NCI-H2196 treated with DMSO at 0.1 percent for 48 hours (cell line): ENCODE data around the gene PRM3.

Experiments
- DNase-seq: peaks from one replicate; lab custom pipeline; 2025; ENCODE audit not compliant: unreplicated experiment; lab: John Stamatoyannopoulos, UW

PRM3 gene

DNA sequence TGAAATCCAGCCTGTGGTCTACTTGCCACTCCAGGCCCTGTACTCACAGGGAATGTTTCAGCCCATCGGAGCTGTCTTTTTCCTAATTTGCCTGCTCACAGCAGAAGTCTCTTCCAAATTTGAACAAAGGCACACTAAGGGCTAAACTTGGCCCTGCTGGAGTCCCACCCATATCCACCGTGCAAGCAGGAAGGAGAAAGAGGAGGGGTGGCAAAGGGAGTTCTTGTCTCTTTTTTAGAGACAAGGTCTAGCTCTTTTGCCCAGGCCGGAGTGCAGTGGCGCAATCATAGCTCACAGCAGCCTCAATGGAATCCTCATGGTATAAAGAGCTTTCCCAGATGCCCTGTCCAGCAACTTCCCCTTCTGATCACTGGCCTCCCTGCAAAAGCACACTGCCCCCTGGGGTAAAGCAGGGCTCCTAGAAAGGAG, 10.4 kb upstream of the PRM3 start:
- no peak for DNase-seq

DNA sequence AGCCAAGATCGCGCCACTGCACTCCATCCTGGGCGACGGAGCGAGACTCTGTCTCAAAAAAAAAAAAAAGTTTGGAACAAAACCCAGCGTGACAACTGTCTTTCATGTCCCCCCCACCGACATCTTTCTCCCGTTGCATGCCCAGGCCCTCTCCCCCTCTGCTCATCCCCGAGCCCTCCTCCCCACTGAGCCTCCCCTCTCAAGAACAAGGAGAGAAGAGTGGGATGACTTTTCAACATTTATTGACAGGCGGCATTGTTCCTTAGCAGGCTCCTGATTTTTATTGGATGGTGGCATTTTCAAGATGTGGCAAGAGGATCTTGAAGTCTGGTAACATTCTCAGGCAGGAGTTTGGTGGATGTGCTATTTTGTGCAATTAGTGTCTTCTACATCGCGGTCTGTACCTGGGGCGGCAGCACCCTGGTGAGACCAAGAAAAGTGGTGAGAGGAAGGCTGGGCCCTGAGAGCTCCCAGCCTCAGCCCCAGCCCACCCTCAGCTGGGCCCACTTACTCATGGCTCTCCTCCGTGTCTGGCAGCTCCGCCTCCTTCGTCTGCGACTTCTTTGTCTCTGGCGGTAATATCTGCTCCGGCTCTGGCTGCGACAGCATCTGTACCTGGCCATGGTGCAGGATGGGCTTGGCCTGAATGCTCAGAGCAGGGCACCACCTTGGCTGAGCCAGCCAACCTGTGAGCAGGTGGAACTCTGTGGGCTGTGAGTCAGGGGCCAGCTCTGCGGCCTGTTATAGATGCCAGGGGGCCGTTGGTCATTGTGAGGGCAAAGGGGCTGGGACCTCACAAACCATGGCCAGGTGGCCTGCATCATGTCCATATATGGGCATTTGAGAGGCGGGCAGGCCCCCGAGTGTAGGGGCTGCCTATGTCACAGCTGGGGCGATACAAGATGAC, 7.4 kb upstream of the PRM3 start, which contains the start of gene PRM1:
Gene PRM1, minus strand, starts transcription at position 715 of the 907 bp plus-strand sequence. Its CDS starts 92 bp downstream, at position 623.
- DNase-seq = no peak

DNA sequence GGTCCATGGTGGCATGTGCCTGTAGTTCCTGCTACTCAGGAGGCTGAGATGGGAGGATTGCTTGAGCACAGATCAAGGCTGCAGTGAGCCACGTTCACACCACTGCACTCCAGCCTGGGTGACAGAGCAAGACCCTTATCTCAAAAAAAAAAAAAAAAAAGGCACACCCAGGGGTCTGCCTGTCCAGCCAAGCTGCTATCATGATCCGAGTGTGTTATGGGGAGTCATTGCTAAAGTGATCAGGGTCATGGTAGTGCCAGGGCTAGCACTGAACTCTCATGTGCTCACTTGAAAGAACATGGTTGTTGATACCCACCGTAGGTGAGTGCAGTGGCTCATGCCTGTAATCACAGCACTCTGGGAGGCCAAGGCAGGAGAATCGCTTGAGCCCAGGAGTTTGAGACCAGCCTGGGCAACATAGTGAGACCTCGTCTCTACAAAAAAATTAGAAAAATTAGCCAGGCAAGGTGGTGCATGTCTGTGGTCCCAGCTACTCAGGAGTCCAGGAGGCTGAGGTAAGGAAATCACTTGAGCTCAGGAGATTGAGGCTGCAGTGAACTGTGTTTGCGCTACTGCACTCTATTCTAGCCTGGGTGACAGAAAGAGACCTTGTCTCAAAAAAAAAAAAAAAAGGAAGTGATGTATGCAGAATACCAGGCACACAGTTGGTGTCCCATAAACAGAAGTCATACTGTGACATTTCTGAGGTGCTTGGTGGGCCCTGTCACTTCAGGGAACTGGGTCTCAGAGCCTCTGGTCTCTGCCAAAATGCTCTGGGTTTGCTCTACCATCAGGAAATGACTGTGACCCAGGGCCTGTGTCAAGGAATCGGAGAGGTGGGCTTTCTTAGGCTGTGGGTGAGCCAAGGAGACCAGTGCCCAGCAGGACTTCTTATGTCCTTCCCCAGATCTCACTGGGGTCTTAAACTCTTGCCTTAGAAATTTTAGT, 5.5 kb upstream of the PRM3 start:
- no peak for DNase-seq

- no peak for DNase-seq
These were observed 4.3 kb upstream of the PRM3 start for GRCh38 chr16:11277607-11278337.

DNA sequence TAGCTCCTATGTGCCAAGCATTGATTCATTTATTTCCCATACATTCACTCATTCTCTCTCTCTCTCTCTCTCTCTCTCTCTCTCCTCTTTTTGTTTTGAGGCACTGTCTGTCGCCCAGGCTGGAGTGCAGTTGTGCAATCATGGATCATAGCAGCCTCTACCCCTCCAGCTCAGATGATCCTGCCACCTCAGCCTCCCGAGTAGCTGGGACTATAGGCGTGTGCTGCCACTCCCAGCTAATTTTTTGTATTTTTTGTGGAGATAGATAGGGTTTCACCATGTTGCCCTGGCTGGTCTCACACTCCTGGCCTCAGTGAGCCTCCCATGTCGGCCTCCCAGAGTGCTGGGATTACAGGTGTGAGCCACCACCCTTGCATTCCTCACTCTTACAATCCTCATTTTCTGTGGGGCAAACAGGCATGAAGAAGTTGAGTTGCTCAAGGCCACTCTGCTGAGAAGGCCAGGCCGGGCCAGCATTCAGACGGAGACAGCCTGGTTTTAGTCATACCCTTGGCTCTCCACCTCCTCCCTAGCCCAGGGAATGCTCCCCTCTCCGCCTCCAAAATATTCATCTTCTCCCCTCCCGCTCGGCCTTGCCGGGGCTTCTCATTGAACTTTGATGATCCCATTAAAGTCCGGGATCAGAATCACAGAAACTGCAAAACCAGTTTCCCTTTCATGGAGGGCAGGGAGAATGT, 3.6 kb upstream of the PRM3 start:
- DNase-seq = no peak

DNA sequence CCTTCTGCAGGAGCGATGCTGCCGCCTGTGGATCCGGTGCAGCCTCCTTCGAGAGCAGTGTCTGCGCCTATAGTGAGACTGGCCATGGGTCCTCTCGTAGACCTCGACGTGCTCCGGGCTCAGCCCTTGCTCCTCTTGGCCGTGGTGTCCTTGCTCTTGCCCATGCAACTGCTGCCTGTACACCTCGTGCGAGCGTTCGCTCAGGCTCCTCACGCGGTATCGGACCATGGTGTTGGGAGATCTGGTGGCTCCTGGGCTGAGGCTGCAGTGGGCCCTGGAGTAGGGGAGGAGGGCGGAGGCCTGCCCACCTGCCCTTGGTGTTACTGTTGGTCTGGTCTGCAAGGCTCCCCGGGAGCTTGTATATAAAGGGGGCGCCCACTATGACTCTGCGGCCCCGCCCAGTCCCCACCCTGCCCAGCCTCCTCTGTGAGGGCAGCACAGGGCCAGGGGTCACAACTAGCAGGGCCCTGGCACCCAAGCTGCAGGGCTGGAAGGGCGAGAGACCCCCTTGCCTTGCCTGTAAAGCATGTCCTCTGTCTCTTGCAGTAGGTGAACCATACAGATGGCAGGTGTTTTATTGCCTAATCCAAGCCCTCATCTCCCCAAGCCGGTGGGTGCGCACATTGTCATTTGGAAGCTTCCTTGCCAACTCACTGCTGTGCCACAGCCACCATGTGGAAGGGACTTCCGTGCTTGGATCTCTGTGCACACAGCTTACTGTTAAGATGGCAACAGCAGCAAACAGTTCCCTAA, 2.9 kb upstream of the PRM3 start, which contains the start of gene PRM2:
Gene PRM2, minus strand, starts transcription at position 338 of the 753 bp plus-strand sequence. Its CDS starts 110 bp downstream, at position 228.
- DNase-seq = no peak

- no peak for DNase-seq
These were observed 1.5 kb upstream of the PRM3 start for GRCh38 chr16:11274964-11275363.

DNA sequence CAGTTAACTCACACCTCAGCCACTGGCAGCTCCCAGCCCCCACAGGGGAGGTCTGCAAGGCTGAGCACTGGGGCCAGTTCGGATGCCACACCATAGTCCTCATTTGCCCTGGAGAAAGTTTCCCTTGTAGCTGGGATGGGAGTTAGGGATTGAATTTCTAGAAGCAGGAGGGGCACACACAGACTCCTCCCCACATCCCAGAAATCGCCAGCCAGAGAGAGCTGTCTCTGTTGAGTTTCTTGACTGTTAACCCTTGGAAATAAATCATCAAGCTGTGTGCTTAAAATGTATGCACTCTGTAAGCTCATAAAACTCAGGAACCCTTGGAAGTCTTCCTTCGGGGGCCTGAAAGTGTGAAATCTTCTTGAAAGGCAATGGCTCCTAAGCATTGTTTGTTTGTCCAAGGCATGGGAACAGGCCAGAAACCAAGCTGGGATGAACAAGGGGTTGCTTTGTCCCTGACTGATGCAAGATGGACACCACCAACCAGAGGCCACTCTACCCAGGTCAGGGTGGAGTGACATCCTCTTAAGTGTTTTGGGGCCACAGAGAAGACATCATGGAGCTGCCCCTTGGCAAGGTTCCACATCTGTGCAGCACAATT, 394 bp upstream of the PRM3 start:
- no peak for DNase-seq

DNA sequence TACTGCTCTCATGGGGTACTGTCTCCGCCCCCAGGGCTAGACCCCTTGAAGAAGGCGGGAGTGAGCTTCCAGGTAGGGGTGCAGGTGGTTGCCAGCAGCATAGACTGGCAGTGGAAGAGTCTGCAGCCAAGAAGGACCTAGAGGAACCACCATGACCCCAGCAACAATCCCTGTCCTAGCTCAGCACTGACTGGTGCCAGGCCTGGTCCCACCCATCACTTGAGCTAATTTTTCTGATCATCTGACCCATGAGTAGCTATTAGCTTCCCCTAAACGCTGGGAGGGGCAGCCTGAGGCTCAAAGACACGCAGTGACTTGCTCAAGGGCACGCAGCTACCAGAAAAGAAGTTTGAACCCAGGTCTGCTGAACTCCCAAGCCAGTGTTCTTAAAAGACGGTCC, 945 bp downstream of the PRM3 start:
- DNase-seq = no peak

- DNase-seq = no peak
These were observed 1.8 kb downstream of the PRM3 start for GRCh38 chr16:11271610-11272009.

DNA sequence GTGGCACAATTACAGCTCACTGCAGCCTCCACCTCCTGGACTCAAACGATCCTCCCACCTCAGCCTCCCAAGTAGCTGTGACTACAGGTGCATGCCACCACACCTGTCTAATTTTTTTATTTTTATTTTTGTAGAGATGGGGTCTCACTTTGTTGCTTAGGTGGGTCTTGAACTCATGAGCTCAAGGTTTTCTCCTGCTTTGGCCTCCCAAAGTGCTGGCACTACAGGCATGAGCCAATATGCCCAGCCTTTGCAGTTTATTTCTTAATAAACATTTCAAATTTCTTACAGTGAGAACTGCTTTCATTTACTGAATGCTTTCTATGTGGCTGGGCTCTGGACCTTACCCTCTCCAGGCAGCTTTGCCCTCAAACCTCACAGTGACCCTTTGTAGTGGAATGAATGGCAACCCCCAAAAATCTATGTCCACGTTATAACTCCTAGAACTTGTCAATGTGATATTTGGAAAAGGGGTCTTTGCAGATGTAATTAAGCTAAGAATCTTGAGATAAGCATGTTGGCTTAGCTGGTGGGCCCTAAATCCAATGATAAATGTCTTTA, 2.7 kb downstream of the PRM3 start:
- DNase-seq = no peak

DNA sequence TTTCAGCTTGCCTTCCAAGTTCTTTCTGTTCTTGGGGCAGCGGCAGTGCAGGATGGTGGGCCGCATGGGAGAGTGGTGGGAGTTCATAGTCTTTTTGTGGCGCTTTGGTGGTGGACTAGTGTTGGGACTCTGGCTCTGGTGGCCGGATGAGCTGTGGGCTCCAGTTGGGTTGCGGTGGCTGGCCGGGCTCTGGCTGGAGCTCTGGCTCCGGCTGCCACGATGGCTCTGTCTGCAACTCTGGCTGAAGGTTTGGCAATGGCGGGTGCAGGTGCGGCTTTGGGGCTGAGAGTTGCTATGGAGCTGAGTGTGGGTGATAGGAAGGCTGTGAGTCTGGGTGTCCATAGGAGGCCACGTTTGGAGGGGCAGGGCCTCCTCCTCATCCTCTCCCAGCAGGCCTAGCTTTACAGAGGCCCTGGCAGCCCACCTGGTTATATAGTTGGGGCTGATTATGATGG, 4.5 kb downstream of the PRM3 start, which contains the start of gene TNP2:
Gene TNP2, minus strand, starts transcription at position 405 of the 455 bp plus-strand sequence. Its CDS starts 63 bp downstream, at position 342.
- DNase-seq = no peak

- DNase-seq = no peak
These were observed 8.3 kb downstream of the PRM3 start for GRCh38 chr16:11265124-11265523.

DNA sequence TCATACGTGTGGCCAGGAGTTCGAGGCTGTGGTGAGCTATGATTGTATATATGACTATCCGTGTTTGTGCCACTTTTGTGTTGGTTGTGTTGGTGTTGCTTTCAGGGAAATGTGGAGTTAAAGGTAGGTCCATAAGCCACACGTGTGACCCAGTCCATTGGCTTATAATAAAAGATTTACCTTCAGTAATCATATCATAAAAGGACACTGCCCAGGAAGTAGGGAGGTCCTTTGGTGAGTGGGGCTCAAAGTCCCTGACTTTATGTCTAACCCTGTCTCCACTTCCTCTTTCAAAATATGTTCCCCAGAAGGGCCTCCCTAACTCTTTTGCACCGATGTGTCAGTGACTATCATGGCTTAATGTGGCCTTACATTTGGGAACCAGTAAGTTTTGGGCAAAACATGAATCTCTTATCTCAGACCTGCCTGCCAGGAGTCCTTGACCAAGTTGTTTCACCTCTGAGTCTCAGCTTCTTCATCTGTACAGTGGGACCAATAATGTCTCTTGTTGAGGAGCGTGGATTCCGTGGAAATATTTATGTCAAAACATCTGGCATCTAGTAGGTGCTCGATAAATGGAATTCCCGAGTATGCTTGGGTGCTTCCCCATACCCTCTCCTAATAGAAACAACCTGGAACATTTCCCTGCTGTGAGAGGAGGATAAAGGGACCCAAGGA, 9.1 kb downstream of the PRM3 start:
- DNase-seq = no peak

- DNase-seq = no peak
These were observed 9.7 kb downstream of the PRM3 start for GRCh38 chr16:11263737-11264136.

- DNase-seq = no peak
These were observed 10.5 kb downstream of the PRM3 start for GRCh38 chr16:11262915-11263314.

DNA sequence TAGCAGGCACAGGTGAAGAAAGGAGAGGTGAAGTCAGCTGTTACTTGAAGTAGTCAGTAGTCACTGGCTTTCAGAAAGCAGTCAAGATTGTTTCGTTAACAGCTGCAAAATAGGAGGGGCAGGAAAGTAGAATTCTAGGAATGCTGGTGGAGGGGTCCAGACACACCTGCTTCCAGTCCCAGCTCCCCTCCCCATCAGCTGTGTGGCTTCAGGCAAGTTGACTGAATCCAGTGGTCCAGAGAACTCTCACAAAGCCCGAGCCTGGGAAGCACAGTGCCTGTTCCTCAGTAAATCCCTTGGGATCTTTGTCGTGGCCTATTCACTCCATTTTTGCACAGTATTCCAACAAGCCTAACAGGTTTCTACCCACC, 12.8 kb downstream of the PRM3 start:
- no peak for DNase-seq
